NCI-H446 (cell line): Measurements from ENCODE around the gene BUB3.
A peak's percentile ranks its signal among the peaks of the same experiment; 100 is the strongest.
"Not testable (repeated sequence)": the region's sequence is repeated elsewhere in the genome, so short reads cannot be mapped to it uniquely, and the experiment has no call there.

Experiments
- DNase-seq, 2 experiments: peaks; one replicate each; lab custom pipeline; 2025; lab: John Stamatoyannopoulos, UW

BUB3 gene

GRCh38 chr10:123154711-123155505 is 706 bp downstream of the BUB3 start:
- DNase-seq: no peak

DNA sequence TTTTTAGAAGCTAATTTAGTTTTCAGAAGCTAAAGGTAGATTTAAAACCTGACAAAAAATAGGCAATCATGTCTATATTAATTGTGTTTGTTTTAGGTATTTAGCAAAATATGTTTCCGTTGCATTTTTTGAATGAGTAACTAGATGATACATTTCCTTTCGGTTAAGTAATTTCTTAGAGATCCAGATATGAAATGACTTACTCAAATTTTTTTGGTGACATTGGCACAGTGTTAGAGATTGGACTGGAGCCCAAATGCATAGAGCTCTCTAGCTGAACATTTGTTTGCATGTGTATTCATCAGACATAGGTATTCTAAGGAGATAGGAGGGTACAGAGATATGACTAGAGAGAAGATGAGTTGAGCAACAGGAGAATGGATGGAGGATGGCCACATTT is 1.9 kb downstream of the BUB3 start:
- no peak for DNase-seq

DNA sequence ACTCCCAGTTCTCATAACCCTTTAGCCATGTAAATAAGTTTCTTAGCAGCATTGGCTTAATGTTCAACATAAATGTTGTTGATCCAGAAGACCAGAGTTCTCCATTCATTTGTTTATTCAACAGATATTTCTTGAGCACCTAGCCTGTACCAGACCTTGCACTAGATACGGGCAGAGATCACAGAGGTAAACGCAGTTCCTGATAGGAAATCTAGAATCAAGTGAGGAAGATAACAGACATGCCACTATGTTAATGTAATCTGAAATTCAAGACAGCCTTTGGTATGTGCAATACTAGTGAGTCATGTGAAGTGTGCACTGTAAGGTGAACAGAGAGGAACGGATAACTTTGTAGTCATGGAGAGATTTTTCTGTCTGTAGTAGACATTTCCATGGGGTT is 3.0 kb downstream of the BUB3 start:
- no peak for DNase-seq

DNA sequence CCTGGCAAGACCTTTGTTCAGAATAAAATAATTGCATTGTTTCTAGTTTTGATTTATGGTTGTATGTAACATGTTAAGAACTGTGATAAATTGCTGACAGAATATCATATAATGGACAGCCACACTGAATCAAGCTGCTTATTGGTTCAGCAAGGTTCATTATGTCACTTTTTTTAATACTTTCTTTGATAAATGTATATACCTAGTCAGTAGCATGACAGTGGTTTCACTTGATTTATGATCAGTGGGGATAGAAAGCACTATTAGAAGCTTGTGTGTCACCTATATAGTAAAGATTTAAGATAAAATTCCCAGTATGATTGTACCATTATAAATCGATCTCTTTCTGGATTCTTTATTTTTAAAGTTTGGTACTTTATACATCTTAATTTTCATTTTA is 4.5 kb downstream of the BUB3 start:
- DNase-seq: no peak

DNA sequence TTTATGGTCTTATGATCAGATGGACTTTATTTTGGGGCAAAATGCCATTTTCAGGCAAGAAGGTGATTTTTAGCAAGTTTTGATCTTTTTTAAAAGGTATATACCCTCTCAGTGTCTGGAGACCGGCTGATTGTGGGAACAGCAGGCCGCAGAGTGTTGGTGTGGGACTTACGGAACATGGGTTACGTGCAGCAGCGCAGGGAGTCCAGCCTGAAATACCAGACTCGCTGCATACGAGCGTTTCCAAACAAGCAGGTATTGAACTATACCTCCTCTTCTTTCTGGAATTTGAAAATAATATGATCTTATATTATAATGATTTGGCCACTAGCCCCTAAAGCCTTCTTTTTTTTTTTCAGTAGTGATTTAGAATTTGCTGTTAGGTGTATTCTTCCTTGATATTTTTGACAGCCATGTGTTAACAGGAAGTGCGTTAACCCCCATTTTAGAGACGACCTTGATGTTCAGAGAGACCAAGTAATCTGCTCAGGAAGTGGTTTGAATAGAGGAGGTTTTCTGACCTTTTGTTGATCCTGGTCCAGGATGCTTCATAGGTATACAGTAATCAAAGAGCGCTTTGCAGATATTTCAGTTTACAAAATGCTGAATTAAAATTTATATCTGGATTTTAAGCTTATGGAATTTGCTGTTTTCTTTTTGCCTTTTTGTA is 6.2 kb downstream of the BUB3 start:
- DNase-seq: no peak

DNA sequence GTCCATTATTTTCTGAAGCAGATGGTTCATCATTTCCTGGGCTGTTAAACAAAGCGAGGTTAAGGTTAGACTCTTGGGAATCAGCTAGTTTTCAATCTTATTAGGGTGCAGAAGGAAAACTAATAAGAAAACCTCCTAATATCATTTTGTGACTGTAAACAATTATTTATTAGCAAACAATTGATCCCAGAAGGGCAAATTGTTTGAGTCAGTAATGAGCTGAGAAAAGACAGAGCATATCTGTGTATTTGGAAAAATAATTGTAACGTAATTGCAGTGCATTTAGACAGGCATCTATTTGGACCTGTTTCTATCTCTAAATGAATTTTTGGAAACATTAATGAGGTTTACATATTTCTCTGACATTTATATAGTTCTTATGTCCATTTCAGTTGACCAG is 10.1 kb downstream of the BUB3 start:
- DNase-seq: no peak

- peak in 1 of 2 experiments; percentile 2 for DNase-seq
These were observed 11.4 kb downstream of the BUB3 start for GRCh38 chr10:123165445-123166072.

DNA sequence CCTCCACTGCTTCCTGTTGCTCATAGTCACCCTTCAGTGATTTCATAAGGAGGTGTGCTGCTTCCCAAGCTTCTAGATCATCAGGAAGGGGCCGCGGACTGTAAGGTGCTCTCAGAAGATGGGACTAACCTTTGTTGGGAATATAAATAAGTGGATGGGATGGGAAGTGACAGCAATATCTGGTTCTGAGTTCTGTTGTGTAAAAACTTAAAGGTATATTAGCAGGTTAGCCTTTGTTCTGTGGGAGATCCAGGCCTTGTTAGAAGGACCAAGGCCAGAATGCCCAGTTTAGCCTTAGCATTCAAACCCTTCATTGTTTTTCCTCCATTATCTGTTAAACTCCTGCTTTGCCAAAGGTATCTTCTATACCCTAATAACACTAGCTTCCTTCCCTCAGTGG is 12.4 kb downstream of the BUB3 start:
- DNase-seq: no peak

- DNase-seq: no peak
These were observed 16.8 kb downstream of the BUB3 start for GRCh38 chr10:123170961-123171360.

GRCh38 chr10:123171616-123172015 is 17.4 kb downstream of the BUB3 start:
- DNase-seq: not testable (repeated sequence)

GRCh38 chr10:123175389-123176387 is 21.5 kb downstream of the BUB3 start:
- no peak for DNase-seq

DNA sequence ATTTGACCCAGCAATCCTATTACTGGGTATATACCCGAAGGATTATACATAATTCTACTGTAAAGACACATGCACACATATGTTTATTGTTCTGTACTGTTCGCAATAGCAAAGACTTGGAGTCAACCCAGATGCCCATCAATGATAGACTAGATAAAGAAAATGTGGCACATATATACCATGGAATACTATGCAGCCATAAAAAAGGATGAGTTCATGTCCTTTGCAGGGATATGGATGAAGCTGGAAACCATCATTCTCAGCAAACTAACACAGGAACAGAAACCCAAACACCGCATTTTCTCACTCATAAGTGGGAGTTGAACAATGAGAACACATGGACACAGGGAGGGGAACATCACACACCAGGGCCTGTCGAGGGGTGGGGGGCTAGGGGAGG is 24.2 kb downstream of the BUB3 start:
- not testable (repeated sequence) for DNase-seq

GRCh38 chr10:123180101-123181090 is 26.2 kb downstream of the BUB3 start:
- DNase-seq: no peak

DNA sequence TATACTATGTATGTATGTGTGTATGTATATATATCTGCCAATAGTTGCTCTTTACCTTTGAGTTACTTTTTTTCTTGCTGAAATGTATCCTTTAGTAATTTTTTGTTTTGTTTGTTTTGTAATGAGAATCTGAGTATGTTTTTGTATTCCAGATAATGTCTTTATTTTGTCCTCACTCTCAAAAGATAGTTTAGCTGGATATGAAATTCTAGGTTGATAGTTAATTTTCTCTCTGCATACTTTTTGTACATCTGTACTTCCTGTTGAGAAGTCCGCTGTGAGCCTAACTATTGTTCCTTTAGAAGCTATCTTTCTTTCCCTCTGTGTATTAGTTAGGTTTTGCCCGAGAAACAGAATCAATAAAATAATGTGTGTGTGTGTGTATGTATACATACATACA is 29.5 kb downstream of the BUB3 start:
- DNase-seq: no peak

GRCh38 chr10:123187781-123188180 is 33.6 kb downstream of the BUB3 start:
- DNase-seq: no peak

DNA sequence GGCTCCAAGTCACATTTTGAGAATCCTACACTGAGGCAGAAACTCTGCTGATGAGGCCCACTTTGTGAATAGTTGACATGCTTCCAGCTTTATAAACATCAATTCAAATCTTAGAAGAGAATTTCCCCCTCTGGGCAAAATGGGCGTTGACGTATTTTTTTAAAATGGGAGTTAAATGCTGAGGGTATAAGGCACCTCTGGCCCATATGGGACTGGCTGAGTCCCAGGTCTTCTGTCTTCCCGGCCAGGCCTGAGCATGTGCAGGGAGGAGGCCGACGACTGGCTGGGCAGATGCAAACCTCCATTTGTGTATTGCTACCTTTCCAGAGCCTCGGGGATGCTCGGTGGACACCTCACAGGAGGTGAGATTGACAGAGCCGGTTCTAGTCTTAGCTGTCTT is 37.7 kb downstream of the BUB3 start:
- no peak for DNase-seq

- no peak for DNase-seq
These were observed 39.9 kb downstream of the BUB3 start for GRCh38 chr10:123194056-123194455.

DNA sequence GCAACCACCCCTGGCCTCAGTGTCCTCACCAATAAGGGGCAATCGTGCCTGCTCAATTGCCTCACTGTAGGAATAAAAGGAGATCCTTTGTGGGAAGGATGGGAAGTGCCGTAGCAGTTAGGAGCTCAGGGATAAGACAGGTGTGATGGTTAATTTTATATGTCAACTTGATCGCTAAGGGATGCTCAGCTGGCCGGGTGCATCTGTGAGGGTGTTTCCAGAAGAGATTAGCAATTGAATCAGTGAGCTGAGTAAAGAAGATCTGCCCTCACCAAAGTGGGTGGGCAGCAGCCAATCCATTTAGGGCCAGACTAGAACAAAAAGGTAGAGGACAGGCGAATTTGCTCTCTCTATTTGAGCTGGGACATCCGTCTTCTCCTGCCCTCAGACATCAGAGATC is 46.3 kb downstream of the BUB3 start:
- DNase-seq: no peak

DNA sequence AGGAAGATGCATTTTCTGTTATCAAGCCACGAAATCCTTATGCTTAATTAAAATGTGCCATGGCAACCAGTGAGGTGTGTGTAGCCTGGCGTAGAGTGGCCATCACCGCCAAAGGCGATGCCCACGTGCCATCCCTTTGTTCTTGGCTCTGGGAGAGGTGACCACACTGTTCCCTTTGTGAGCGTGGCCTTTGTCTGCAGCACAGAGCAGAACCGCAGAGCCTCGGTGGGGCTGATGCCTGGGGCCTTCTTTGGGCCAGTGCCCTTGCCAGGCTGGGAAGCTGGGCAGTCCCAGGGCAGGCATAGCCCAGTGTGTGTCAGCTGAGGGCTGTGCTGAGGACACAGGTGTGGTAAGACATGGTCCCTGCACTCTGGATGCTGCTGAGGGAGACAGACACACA is 48.3 kb downstream of the BUB3 start:
- DNase-seq: no peak

GRCh38 chr10:123203393-123204126 is 49.4 kb downstream of the BUB3 start:
- no peak for DNase-seq
